ENCODE data around the gene SRMS. TPM values are rescaled to one million over a fixed set of nuclear protein-coding genes. Genes with fewer than 3 reads are reported as not detected.

Gene SRMS
- total and polyA plus RNA-seq, 5 experiments from 2014 or later, result not detected

DNA sequence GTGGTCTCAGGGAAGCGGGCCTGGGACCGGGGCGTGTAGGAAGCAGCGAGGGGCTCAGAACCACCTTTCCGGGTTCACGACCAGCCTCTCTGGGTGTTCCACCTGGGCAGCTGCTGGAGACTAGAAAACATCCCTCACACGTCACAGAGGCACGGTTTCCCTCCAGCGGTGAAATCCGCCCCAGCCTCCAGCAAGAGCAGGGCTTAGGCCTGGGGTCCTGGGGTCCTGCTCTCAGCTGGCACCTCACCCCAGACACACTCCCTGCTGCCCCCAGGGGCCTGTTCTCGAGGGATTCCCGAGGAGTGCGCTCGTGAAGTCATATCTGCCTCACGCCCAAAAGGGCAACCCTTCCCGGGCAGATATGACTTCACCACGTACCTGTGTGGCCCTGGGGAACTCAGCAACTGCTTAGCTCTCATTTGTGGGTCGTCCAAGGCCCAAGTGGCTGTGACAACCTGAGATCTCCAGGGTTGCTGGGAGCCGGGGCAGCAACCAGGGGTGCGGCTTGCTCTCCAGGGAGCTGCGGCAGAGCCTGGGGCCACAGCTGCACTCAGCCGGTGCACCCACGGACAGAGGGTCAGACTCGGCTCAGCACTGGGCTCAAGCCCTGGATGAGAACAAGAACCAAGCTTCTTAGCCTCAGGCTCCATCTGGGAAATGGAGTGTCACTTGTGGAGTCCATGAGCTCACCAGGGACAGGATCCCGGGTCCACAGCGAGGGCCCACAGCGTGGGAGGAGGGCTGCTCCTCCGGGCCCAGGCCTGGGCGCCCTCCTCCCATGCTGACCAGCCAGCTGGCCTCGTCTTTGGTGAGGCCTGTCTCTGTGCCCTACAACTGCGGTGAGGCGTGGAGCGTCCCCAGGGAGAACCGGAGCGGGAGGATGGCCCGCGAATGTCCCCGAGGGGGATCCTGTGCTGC is 7.1 kb upstream of the SRMS start:
- peak; percentile 4 to 5 for ATAC-seq

DNA sequence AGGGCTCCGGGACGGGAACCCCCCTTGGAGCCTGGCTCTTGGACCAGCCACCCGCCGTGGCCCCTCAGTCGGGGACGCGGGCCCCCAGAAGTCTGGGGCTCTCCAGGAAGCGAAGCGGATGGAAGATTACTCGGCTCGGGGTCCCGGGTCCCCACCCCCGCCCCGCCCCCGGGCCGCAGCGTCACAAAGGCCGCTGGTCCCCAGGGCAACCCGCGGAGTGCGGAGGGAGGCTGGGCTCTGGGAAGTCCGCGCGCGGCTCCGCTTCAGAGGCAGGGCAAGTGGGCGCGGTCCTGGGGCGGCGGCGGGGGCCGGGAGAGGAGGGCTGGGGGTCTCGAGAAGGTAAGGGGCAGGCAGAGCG is 6.4 kb upstream of the SRMS start, which contains the start of gene FNDC11:
TSS of gene FNDC11 (plus strand) at position 227 of the 358 bp plus-strand sequence. CDS start 1,505 bp downstream, outside the sequence.
- ATAC-seq (peak; percentile 7 to 22), DNase-seq (peak in 5 of 10 donors; percentile 22 to 73 (median 51))
- H3K4me1 Mint-ChIP-seq, result peaks cover 11 to 31% (median 27%) of the 10 kb centered on the region in 4 donors
- H3K27me3 Mint-ChIP-seq, result peaks cover 0 to 9% (median 2%) of the 10 kb centered on the region in 5 donors
- H3K27ac Mint-ChIP-seq, result peak within 1 kb of the TSS; percentile 25 to 97 (median 90)
- no peaks in the 10 kb centered on the region for H3K9me3 Mint-ChIP-seq
- H3K4me3 Mint-ChIP-seq, result peak within 1 kb of the TSS; percentile 72 to 85 (median 79)
- no peaks in the 10 kb centered on the region for H3K36me3 Mint-ChIP-seq
- POLR2A ChIA-PET, result interaction anchor here (1.0 to 4.1 kb wide), 4 partner anchors 13 to 33 kb away, joined by 4 to 37 read pairs (median 6); partner anchors contain the start of gene PPDPF

More for the DNA sequence above, 7.1 kb upstream of the SRMS start:
- H3K36me3 Mint-ChIP-seq, result peaks cover 0 to 2% (median 1%) of the 10 kb centered on the region in 3 donors
- peak overlapping the region; percentile 67 to 84 (median 76) for H3K4me3 Mint-ChIP-seq
- peaks cover 11 to 28% (median 24%) of the 10 kb centered on the region in 4 donors for H3K4me1 Mint-ChIP-seq
- POLR2A ChIA-PET, result interaction anchor here (0.6 to 4.1 kb wide), 9 partner anchors 12 to 226 kb away, joined by 3 to 37 read pairs (median 4); partner anchors contain the start of gene PPDPF
- H3K9me3 Mint-ChIP-seq, result no peaks in the 10 kb centered on the region
- peaks cover 0 to 4% (median 0%) of the 10 kb centered on the region in 5 donors for H3K27me3 Mint-ChIP-seq
- H3K27ac Mint-ChIP-seq, result peak overlapping the region in 6 of 10 donors; percentile 25 to 90 (median 86)
- DNase-seq, result peak in 1 of 10 donors; percentile 42

DNA sequence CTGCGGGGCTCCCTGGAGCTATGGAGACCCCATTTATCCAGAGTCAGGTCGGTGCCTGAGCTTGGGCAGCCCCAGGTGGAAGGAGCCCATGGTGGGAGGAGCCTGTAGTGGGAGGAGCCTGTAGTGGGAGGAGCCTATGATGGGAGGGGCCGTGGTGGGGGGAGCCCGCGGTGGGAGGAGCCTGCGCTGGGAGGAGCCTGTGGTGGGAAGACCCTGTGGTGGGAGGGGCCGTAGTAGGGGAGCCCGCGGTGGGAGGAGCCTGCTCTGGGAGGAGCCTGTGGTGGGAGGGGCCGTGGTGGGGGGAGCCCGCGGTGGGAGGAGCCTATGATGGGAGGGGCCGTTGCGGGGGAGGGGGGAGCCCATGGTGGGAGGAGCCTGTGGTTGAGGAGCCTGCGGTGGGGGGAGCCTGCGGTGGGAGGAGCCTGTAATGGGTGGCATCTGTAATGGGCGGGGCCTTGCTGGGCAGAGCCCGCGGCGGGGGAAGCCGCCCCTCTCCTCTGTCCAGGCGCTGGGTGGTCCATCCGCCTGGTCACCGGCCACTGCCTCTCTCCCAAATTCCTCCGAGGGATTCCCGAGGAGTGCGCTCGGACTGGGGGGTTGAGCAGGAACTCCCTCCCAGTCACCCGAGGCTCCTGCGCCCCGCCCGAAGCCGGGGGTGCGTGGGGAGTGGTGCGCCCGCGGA is 5.8 kb upstream of the SRMS start:
- H3K4me1 Mint-ChIP-seq, result peaks cover 11 to 34% (median 28%) of the 10 kb centered on the region in 4 donors
- peaks cover 0 to 13% (median 2%) of the 10 kb centered on the region in 5 donors for H3K27me3 Mint-ChIP-seq
- peak overlapping the region; percentile 67 to 85 (median 79) for H3K4me3 Mint-ChIP-seq
- H3K27ac Mint-ChIP-seq, result peak overlapping the region in 8 of 10 donors; percentile 77 to 97 (median 91)
- no peaks in the 10 kb centered on the region for H3K36me3 Mint-ChIP-seq
- DNase-seq, result peak; percentile 78 to 94 (median 88)
- peak; percentile 69 to 73 for ATAC-seq
- H3K9me3 Mint-ChIP-seq, result no peaks in the 10 kb centered on the region
- POLR2A ChIA-PET, result interaction anchor here (0.7 to 4.1 kb wide), 11 partner anchors 13 to 488 kb away, joined by 3 to 37 read pairs (median 7); partner anchors contain the start of genes GMEB2, PPDPF, PRPF6 and PTK6

DNA sequence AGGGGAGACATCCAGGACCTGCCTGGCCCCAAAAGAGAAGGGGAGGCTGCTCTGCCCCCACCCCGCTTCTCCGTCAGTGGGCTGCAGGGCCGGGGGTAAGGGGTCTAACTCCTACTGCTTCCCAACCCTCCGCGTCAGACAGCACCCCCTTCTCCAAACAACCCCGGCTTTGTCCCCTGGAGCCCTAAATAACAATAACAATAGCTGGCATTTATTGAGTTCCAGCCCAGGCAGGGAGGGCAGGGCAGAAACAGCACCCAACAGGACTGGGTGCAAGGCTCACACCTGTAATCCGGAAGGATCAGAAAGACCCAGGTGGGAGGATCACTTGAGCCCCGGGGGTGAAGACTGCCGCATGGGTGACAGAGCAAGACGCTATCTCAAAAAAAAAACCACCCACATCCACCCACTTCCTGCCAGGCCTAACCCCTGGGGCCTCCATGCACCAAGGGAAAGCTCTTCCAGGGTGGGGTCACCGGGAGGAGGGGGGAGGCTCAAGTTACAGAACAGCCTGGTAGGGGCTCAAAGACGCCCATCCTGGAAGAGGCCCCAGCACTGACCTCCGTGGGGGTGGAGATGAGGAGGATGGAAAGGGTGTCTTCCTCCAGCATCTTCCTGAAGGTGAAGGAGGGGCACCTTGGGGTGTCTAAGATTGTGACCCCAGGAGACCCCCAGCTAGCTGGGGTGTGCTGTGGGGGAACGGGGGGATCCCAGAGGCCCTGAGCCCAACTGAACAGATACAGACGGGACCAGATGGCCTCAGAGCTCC is 5.1 kb upstream of the SRMS start:
- POLR2A ChIA-PET, result interaction anchor here (0.6 to 4.1 kb wide), 16 partner anchors 11 to 489 kb away, joined by 3 to 37 read pairs (median 4); partner anchors contain the start of genes GMEB2, PPDPF, PRPF6 and PTK6
- Mint-ChIP-seq H3K4me3 (peak overlapping the region; percentile 67 to 85 (median 79)), H3K27me3 (peaks cover 0 to 15% (median 2%) of the 10 kb centered on the region in 5 donors), H3K9me3 (no peaks in the 10 kb centered on the region), H3K27ac (peak overlapping the region; percentile 77 to 97 (median 90)), H3K36me3 (no peaks in the 10 kb centered on the region), H3K4me1 (peaks cover 11 to 34% (median 28%) of the 10 kb centered on the region in 4 donors)
- ATAC-seq (peak; percentile 66 to 74), DNase-seq (peak in 9 of 10 donors; percentile 42 to 83 (median 74))

DNA sequence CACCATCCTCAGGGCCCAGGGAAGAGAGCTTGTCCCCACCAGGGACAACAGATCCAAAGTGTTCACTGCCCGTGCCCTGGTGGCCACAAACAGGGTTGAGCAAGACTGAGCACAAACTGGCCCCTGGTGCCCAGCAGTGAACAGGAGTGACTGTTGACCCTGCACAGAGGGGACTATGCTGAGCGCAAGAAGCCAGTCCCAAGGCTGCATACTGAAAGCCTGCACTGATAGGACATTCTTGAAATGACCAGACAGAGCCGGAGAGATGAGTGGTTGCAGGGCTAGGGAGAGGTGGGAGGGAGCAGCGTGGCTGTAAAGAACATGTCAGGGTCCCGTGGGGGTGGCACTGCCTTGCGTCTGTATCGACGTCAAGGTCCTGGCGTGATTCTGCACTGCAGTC is 3.5 kb upstream of the SRMS start:
- H3K27ac Mint-ChIP-seq, result peak overlapping the region in 4 of 10 donors; percentile 46 to 86 (median 76)

DNA sequence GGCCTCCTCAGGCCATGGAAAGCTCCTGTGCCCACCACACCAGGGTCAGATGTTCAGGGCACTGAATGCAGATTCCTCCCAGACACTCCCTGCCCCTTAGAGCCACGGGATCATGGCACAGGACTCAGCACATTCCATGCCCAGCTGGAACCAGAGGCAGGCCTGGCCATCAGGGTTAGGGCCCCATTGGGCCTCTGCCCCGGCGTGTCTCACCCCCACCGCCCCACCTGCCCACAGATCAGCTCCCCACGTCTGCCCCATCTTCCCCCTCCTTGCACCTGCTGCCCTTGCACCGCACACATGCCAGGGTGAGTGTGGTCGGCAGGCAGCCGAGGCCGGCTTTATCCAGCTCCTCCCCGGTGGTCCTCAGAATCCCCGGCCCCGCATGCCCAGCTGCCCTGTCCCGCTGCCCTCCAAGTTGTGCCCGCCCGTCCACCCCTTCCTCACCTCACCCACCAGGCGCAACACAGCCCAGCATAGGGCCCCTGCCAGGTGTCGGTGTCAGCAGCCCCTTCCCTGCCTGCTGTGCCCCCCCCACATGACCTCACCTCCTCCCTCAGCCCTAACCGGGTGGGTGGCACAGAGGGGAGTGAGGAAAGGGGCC is 2.2 kb upstream of the SRMS start:
- POLR2A ChIA-PET, result interaction anchor here (0.9 to 1.2 kb wide), 2 partner anchors 11 to 92 kb away, joined by 4 to 5 read pairs; no protein-coding TSS in a partner anchor
- no peak for DNase-seq

More for the DNA sequence above, 3.5 kb upstream of the SRMS start:
- peak overlapping the region in 2 of 10 donors; percentile 45 to 57 for H3K4me3 Mint-ChIP-seq
- no peaks in the 10 kb centered on the region for H3K9me3 Mint-ChIP-seq
- no peaks in the 10 kb centered on the region for H3K36me3 Mint-ChIP-seq
- POLR2A ChIA-PET, result interaction anchor here (1.2 kb wide), 1 partner anchor 12 kb away, joined by 5 read pairs; no protein-coding TSS in a partner anchor
- H3K4me1 Mint-ChIP-seq, result peaks cover 8 to 31% (median 28%) of the 10 kb centered on the region in 4 donors
- no peak for DNase-seq
- no peak for ATAC-seq
- peaks cover 0 to 17% (median 2%) of the 10 kb centered on the region in 5 donors for H3K27me3 Mint-ChIP-seq

DNA sequence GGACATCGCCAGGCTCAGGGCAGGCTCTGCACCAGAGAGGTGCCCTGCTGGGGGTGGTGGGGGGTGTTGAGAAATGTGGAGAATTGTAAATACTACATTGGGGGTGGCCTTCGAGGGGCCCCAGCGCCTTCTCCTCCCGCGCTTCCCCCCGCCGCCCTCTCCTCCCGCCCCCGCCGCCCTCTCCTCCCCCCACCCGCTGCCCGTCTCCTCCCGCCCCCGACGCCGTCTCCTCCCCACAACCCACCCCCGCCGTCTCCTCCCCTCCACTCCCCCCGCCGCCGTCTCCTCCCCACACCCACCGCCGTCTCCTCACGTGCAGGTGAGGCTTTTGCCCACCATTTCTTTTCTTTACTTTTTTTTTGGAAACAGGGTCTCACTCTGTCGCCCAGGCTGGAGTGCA is 1.5 kb upstream of the SRMS start:
- peaks cover 0 to 17% (median 2%) of the 10 kb centered on the region in 5 donors for H3K27me3 Mint-ChIP-seq
- POLR2A ChIA-PET, result no interaction called here
- H3K9me3 Mint-ChIP-seq, result no peaks in the 10 kb centered on the region
- H3K4me1 Mint-ChIP-seq, result peaks cover 13 to 34% (median 30%) of the 10 kb centered on the region in 4 donors
- DNase-seq (no peak), ATAC-seq (no peak)
- H3K27ac Mint-ChIP-seq, result peak overlapping the region in 3 of 10 donors; percentile 53 to 80 (median 60)
- no peaks in the 10 kb centered on the region for H3K36me3 Mint-ChIP-seq
- H3K4me3 Mint-ChIP-seq, result peak overlapping the region in 3 of 10 donors; percentile 6 to 64 (median 11)

More for the DNA sequence above, 2.2 kb upstream of the SRMS start:
- Mint-ChIP-seq H3K27me3 (peaks cover 0 to 17% (median 2%) of the 10 kb centered on the region in 5 donors), H3K4me3 (peak overlapping the region in 4 of 10 donors; percentile 6 to 64 (median 9)), H3K9me3 (no peaks in the 10 kb centered on the region), H3K36me3 (no peaks in the 10 kb centered on the region), H3K4me1 (peaks cover 13 to 35% (median 34%) of the 10 kb centered on the region in 4 donors), H3K27ac (no peak overlapping the region)
- ATAC-seq, result no peak

DNA sequence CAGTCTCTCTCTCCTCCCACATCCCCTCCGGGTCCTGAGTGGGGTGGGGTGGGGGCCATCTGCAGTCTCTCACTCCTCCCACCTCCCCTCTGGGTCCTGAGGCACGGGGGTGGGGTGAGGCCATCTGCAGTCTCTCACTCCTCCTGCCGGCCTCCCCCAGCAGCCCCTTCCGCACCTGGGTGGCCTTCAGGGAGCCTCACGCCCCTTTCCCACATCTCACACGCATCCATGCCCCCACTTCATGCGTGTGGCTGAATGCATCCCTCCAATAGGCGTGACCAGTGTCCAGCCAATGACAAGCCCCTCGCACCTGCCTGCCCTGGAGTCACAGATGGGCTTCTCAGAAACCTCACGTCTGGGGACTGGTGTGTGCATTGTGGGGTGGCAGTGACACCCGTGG is 993 bp upstream of the SRMS start:
- peaks cover 17 to 38% (median 30%) of the 10 kb centered on the region in 4 donors for H3K4me1 Mint-ChIP-seq
- H3K27me3 Mint-ChIP-seq, result peaks cover 0 to 17% (median 2%) of the 10 kb centered on the region in 5 donors
- ATAC-seq (no peak), DNase-seq (no peak)
- no peaks in the 10 kb centered on the region for H3K9me3 Mint-ChIP-seq
- H3K4me3 Mint-ChIP-seq, result no peak overlapping the region
- no peak overlapping the region for H3K27ac Mint-ChIP-seq
- POLR2A ChIA-PET, result no interaction called here
- H3K36me3 Mint-ChIP-seq, result no peaks in the 10 kb centered on the region

DNA sequence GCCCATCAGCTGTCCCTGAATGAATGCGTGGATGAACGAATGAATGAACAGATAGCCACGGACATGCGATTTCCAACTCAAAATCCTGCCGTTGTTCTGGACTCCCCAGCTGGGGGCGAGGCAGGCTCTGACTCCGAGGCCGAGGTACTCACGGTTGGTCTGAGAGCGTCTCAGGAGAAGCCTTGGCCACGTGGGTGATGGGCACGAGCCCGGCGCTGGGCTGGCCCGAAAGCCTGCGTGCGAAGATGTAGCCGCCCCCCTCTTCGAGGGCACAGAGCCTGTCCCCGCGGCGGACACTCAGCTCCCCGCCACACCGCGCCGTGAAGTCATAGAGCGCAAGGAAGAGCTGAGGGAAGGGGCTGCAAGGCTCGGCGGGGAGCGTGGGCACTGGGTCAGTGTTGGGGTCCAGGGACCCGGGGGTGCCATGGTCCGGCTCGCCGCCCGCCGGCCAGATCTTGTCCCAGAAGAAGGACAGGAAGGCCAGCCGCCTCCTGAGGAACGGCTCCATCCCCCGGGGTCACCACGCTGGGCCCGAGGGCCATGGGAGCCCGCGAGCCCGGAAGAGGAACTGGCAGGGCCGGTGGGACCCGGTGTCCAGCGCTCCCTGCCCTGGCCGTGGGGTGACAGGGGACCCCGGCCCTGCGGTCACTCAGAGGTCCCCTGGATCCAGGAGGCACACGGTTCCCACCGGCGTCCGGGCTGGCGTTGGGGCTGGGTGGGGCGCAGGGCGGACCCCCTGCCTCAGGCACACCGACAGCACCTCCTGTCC is 409 bp downstream of the SRMS start:
- no peak for DNase-seq
- Mint-ChIP-seq H3K27ac (no peak overlapping the region), H3K9me3 (no peaks in the 10 kb centered on the region), H3K4me3 (peak overlapping the region in 1 of 10 donors; percentile 15), H3K27me3 (peaks cover 0 to 17% (median 2%) of the 10 kb centered on the region in 5 donors), H3K36me3 (no peaks in the 10 kb centered on the region), H3K4me1 (peaks cover 12 to 28% (median 19%) of the 10 kb centered on the region in 4 donors)
- POLR2A ChIA-PET, result interaction anchor here (0.5 to 1.6 kb wide), 5 partner anchors 9 to 38 kb away, joined by 3 to 9 read pairs (median 4); partner anchors contain the start of genes PPDPF and PTK6
- ATAC-seq, result no peak

DNA sequence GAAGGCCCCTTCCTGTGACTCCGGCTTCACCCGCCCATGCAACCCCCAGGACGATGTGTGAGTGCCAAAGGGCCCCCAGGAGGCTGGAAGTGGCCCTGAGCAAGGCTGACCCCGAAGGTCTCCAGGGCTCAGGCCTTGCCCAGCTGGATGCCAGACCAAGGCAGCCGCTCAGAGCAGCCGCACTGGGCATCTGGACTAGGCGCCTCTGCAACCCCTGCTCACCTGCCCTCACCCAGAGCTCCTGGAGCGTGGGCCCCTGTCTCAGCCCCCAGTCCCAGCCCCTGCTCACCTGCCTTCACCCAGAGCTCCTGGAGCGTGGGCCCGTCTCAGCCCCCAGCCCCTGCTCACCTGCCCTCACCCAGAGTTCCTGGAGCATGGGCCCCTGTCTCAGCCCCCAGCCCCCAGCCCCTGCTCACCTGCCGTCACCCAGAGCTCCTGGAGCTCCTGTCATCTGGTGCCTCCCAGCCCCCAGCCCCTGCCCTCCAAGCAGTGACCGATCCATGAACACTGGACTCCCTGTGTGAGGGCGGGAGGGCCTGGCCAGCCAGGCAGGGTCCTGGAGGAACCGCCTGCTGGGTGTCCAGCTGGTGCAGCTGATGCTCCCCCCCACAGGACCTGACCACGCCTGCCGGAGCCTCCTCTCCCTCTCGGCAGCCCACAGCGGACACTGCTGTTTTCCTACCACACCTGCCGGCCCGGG is 1.1 kb downstream of the SRMS start:
- peaks cover 12 to 26% (median 16%) of the 10 kb centered on the region in 4 donors for H3K4me1 Mint-ChIP-seq
- ATAC-seq (no peak), DNase-seq (no peak)
- peaks cover 0 to 17% (median 2%) of the 10 kb centered on the region in 5 donors for H3K27me3 Mint-ChIP-seq
- no peaks in the 10 kb centered on the region for H3K36me3 Mint-ChIP-seq
- no peaks in the 10 kb centered on the region for H3K9me3 Mint-ChIP-seq
- POLR2A ChIA-PET, result interaction anchor here (0.5 to 1.6 kb wide), 4 partner anchors 9 to 38 kb away, joined by 3 to 9 read pairs (median 4); partner anchors contain the start of genes PPDPF and PTK6
- H3K27ac Mint-ChIP-seq, result no peak overlapping the region
- H3K4me3 Mint-ChIP-seq, result no peak overlapping the region

Measured in naive thymus-derived CD8-positive, alpha-beta T cell (primary cell).